ENCODE measurements around the gene CAB39. TPM values are rescaled to one million over a fixed set of nuclear protein-coding genes. Genes with fewer than 3 reads are reported as not detected.
"Not testable (repeated sequence)": the region's sequence is repeated elsewhere in the genome, so short reads cannot be mapped to it uniquely, and the experiment has no call there.

CAB39 gene
- polyA plus RNA-seq, 3 donors: 87.3 to 99.9 (median 91.3) TPM

GRCh38 chr2:230682546-230682945, 30.1 kb upstream of the CAB39 start:
- DNase-seq (ENCODE audit: low read depth in 3 of 3, low spot score in 2 of 3): no peak

GRCh38 chr2:230684270-230685168, 28.1 kb upstream of the CAB39 start:
- DNase-seq (ENCODE audit: low read depth in 3 of 3, low spot score in 2 of 3): no peak

GRCh38 chr2:230685178-230685577, 27.5 kb upstream of the CAB39 start:
- DNase-seq (ENCODE audit: low read depth in 3 of 3, low spot score in 2 of 3): no peak

DNA sequence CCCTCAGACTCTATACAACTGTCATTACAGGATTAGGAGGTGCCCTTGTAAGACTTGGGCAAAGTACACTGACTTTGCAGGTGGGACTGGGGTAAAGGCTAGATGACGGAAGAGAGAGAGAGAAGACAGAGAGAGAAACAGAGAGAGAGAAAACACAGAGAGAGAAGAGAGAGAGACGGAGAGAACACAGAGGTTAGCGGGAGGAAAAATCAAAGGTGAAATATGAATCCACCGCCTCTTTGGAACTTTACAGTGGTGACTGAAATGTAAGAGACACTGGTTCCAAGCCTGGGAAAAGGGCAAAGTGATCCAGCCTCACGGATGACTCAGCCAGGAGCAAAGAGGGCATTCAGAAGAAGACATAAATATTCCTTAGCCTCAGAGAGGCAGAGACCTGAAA, 25.1 kb upstream of the CAB39 start:
- no peak for DNase-seq (ENCODE audit: low read depth in 3 of 3, low spot score in 2 of 3)

- DNase-seq (ENCODE audit: low read depth in 3 of 3, low spot score in 2 of 3): no peak
Observed at GRCh38 chr2:230688490-230688889, 24.2 kb upstream of the CAB39 start.

DNA sequence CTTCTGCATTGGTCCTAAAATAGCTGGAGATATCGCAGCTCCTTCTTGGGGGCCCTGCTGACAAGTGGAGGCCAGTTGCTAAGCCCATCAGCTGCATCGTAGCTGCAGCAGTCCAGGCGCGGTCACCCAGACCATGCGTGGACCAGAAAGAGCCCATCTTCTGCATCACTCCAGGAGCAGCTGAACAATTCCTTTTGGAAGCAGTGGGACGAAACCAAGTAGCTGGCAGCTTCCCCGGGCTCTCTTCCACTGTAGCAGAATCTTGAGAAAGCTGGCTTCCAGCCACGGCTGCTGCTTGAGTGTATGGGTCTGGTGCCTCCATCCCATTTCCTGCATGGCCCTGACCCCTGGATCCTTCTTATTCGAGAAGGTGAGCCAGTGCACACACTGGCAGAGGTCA, 22.2 kb upstream of the CAB39 start:
- no peak for DNase-seq (ENCODE audit: low read depth in 3 of 3, low spot score in 2 of 3)

GRCh38 chr2:230691005-230691647, 21.5 kb upstream of the CAB39 start:
- no peak for DNase-seq (ENCODE audit: low read depth in 3 of 3, low spot score in 2 of 3)

- no peak for DNase-seq (ENCODE audit: low read depth in 3 of 3, low spot score in 2 of 3)
Observed at GRCh38 chr2:230692760-230693159, 19.9 kb upstream of the CAB39 start.

DNA sequence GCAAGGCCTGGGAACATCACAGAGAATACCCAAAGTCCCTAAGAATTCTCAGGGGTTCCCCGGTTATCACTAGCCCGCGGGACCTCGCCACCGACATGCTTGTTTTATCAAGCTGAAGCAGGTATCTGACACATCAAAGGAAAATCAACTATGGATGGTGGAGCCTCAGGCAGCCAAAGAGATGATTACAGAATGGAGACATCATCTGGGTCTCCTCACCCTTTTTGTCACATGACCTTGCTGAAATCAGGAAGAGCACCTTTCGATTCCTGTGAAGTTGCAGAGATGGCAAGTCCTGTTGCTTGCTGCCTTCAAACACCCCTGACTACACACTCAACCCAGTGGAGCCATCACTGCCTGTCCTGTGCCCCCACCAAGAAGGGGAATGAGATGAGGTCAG, 19.2 kb upstream of the CAB39 start:
- DNase-seq (ENCODE audit: low read depth in 3 of 3, low spot score in 2 of 3): no peak

DNA sequence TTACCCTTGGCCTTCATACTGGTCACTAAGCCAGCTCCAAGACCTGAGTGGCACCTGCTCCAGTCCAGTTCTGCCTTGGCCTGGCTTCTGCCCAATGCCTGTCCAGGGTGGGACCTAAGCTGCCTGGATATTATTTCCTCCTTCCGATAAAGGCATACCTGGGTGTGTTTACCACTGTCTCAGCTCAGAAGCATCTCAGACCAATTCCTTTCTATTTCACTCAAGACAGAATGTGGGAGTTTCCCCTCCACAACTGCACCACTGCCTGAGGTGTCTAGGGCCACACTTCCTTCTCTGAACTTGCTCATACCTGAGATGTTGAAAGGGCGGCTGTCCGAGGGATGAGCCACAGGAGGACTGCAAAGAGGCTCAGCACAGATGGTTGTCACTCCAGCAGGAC, 18.4 kb upstream of the CAB39 start:
- DNase-seq (ENCODE audit: low read depth in 3 of 3, low spot score in 2 of 3): no peak

- DNase-seq (ENCODE audit: low read depth in 3 of 3, low spot score in 2 of 3): no peak
Observed at GRCh38 chr2:230695551-230695950, 17.1 kb upstream of the CAB39 start.

- DNase-seq (ENCODE audit: low read depth in 3 of 3, low spot score in 2 of 3): no peak
Observed at GRCh38 chr2:230696670-230697069, 16.0 kb upstream of the CAB39 start.

DNA sequence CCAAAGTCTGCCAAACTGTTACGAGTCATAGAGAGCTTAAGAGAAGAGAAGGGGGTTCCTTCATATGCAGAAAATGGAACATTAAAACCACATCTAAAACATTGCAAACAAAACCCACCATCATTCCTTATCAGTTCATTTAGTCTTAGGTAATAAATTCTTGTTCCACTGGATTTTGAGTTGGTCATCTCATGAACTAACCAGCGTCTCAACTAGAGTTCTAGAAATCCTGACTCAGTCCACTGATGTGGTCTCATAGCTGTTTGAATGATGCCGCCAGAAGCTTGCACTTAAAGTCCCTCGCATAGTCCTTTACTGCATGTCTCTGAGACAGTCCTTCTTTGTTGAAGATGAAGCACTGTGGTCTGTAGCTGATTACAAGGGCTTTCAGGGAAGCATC, 15.0 kb upstream of the CAB39 start:
- DNase-seq (ENCODE audit: low read depth in 3 of 3, low spot score in 2 of 3): no peak

GRCh38 chr2:230698753-230699152, 13.9 kb upstream of the CAB39 start:
- DNase-seq (ENCODE audit: low read depth in 3 of 3, low spot score in 2 of 3): not testable (repeated sequence)

- no peak for DNase-seq (ENCODE audit: low read depth in 3 of 3, low spot score in 2 of 3)
Observed at GRCh38 chr2:230700447-230700846, 12.2 kb upstream of the CAB39 start.

DNA sequence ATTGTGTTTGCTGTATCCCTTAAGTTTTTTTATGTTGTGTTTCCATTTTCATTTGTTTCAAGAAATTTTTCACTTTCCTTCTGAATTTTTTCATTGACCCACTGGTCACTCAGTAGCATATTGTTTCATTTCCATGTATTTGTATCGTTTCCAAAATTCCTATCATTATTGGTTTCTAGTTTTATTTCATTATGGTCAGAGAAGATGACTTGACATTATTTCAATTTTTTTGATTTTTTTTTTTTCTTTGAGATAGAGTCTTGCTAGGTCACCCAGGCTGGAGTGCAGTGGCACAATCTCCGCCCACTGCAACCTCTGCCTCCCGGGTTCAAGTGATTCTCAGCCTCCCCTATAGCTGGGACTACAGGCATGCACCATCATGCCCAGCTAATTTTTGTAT, 11.3 kb upstream of the CAB39 start:
- DNase-seq (ENCODE audit: low read depth in 3 of 3, low spot score in 2 of 3): no peak

DNA sequence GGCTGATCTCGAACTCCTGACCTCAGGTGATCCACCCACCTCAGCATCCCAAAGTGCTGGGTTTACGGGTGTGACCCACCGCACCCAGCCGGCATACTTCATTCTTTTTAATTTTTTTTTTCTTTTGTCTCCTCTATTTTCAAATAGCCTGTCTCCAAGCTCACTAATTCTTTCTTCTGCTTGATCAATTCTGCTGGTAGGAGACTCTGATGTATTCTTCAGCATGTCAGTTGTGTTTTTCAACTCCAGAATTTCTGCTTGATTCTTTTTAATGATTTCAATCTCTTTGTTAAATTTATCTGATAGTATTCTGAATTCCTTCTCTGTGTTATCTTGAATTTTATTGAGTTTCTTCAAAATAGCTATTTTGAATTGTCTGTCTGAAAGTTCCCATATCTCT, 10.2 kb upstream of the CAB39 start:
- not testable (repeated sequence) for DNase-seq (ENCODE audit: low read depth in 3 of 3, low spot score in 2 of 3)

- DNase-seq (ENCODE audit: low read depth in 3 of 3, low spot score in 2 of 3): no peak
Observed at GRCh38 chr2:230703514-230703913, 9.1 kb upstream of the CAB39 start.

DNA sequence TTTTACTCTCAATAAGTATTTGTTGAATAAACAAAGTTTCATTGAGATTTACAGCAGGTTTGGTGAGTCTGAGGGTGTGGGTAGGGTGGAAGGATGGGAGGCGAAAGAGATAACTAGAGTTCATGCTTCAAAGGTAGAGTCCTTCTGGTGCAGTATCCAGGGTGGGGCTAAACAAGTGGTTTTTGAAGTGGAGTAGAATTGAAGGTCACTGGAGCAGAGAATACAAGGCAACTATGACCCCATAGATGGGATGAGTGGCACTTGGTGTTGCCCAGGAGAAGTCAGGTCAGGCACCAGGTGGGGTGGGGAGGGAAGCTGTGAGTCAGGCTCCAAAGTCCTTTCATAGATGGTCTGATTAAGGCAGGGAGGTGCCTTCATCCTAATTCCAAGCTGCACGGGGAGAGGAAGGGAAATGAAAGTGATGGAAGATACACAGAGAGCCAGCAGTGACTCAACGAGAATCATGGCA, 6.6 kb upstream of the CAB39 start:
- DNase-seq (ENCODE audit: low read depth in 3 of 3, low spot score in 2 of 3): no peak

- no peak for DNase-seq (ENCODE audit: low read depth in 3 of 3, low spot score in 2 of 3)
Observed at GRCh38 chr2:230706966-230707365, 5.7 kb upstream of the CAB39 start.

DNA sequence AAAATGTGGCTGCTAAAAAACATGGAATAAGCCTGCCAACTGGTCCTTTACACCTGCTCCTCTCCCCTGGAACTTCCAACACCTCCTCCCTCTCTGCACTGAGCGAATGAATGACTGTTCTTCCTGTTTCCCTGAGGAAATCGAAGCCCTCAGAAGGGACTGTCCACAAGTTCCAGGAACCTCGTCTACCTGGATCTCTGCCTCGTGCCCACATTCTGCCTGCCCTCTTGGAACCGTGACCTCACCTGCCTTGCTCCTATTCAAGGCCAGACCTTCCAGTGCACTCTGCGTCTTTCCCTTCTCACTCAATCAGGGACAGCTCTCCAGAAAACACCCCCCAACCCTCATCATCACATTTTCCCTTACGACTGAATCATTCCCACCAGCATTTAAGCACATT, 4.4 kb upstream of the CAB39 start:
- no peak for DNase-seq (ENCODE audit: low read depth in 3 of 3, low spot score in 2 of 3)

DNA sequence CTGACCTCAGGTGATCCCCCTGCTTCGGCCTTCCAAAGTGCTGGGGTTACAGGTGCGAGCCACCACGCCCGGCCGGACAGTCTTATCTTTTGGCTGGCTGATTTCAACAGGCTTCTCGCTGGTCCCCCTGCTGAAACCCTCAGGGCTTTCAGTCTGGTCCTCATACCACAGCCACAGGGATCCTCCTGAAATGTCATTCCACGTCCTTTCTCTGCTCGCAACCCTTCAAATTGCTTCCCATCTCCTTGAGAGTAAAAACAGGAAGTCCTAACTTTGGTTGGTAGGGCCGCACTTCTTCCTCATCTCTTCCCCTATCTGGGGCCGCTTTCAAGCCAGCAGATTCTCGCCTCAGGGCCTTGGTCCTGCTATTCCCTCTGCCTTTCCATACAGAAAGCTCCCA, 1.4 kb upstream of the CAB39 start:
- DNase-seq (ENCODE audit: low read depth in 3 of 3, low spot score in 2 of 3): no peak

All from right renal cortex interstitium (tissue), 3 donors.